GM18868 (cell line): ENCODE measurements around the gene SRRM1.

Source experiments
- ATAC-seq: cut with Tn5 transposase; IDR thresholded peaks from one replicate; pipeline ENCODE4 v1.9.1; 2021; ENCODE audit warnings: mild to moderate bottlenecking, moderate library complexity; ENCODE audit not compliant: unreplicated experiment

SRRM1 gene, protein sequence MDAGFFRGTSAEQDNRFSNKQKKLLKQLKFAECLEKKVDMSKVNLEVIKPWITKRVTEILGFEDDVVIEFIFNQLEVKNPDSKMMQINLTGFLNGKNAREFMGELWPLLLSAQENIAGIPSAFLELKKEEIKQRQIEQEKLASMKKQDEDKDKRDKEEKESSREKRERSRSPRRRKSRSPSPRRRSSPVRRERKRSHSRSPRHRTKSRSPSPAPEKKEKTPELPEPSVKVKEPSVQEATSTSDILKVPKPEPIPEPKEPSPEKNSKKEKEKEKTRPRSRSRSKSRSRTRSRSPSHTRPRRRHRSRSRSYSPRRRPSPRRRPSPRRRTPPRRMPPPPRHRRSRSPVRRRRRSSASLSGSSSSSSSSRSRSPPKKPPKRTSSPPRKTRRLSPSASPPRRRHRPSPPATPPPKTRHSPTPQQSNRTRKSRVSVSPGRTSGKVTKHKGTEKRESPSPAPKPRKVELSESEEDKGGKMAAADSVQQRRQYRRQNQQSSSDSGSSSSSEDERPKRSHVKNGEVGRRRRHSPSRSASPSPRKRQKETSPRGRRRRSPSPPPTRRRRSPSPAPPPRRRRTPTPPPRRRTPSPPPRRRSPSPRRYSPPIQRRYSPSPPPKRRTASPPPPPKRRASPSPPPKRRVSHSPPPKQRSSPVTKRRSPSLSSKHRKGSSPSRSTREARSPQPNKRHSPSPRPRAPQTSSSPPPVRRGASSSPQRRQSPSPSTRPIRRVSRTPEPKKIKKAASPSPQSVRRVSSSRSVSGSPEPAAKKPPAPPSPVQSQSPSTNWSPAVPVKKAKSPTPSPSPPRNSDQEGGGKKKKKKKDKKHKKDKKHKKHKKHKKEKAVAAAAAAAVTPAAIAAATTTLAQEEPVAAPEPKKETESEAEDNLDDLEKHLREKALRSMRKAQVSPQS

DNA sequence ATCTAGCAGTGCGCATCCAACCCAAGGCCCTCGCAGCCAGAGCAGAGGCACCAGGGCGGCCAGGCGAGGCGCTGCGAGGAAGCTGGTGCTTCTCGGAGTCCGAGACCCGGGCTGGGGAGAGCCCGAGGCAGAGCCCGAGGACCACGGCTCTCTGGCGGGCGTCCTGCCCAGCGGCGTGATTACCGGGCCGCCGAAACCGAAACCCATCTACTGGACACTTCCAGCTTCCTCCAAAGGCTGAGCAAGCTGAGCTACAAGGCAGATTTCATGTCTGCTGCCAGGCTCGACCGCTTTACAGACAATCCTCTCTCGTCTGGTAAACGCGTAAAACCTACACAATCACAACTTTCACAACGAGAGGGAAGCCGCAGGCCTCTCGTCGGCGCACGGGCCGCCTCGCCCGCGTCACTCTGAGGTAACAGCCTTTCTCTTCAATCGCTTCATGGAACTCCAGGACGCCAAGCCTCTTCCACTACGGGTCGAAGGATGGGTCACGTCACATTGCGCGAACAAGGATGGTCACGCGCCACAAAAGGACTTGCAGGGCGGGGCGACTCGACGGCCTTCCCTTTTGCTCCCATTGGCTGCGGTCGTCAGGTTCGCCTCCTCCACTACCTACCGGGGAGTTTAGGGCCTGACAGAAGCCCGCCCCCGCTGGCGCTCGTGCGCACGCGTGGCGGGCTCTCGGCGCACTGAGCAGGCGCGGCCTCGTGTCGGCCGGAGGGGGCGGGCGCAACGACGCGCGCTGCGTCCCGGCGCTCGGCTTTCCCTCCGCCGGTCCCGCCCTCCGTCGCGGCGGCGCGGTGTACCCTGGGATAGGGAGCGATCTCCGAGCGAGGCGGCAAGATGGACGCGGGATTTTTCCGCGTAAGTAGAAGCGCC lies at the start of gene SRRM1:
Gene SRRM1, plus strand, starts transcription at position 822 of the 882 bp plus-strand sequence. Its CDS starts 25 bp downstream, at position 847.
- peak; percentile 85 for ATAC-seq

DNA sequence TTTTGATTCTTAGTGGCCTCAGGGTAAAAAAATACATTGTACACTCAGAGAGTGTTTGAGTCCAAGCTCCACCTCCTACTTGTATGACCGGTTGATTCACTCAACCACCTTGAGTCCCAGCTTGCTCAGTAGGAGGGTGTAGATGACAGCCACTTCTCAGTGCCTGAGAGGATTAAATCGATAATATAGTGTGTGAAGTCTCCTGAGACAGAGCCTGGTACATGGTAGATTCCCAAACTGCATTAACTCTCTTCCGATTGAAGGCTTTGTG lies 48.8 kb upstream of the SRRM1 start:
- no peak for ATAC-seq

DNA sequence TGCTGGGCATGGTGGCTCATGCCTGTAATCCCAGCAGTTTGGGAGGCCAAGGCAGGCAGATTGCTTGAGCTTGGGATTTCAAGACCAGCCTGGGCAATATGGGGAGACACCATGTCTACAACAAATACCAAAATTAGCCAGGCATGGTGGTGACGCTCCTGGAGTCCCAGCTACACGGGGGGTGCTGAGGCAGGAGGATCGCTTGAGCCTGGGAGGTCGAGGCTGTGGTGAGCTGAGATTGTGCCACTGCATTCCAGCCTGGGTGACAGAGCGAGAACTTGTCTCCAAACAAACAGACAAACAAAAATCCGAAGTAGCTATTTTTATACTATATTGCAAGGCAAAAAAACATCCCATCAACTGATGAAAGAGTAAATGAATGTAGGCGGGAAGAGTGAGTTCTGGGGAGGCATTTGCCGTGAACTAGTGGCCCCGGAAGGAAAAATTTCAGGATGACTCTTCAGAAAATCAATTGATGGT lies 46.7 kb upstream of the SRRM1 start:
- no peak for ATAC-seq

DNA sequence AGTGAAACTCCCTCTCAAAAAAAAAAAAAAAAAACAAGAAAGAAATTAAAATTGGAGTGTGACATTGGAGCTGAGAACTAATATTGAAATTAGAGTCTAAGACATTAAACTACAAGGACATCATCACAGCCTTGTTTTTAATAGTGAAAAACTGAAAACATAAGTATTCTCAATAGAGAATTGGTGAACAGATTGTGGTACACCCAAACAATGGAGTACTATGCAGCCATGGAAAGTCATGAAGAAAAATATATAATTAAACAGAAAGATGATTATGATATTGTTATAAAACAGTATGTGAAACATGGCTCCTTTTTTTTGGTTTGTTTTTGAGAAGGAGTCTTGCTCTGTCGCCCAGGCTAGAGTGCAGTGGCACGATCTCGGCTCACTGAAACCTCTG lies 43.8 kb upstream of the SRRM1 start:
- no peak for ATAC-seq

DNA sequence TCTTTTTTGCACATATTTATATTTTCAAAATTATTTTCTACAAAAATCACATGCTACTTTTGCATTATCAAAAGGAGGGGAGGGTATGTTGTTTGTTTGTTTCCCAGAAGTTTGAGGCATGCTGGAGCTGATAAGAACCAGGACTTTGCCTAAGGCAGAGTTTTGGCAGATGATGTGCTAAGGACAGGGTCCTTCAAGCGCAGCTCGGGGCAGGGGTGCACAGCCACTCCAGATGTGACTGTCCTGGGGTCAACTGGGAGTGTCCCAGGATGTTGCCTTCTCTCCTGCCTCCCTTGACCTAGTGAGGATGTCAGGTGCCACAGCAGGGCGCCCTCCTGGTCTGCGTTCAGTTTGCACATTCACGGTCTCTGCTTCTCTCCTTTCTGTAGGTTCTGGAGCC lies 42.6 kb upstream of the SRRM1 start:
- ATAC-seq = no peak

DNA sequence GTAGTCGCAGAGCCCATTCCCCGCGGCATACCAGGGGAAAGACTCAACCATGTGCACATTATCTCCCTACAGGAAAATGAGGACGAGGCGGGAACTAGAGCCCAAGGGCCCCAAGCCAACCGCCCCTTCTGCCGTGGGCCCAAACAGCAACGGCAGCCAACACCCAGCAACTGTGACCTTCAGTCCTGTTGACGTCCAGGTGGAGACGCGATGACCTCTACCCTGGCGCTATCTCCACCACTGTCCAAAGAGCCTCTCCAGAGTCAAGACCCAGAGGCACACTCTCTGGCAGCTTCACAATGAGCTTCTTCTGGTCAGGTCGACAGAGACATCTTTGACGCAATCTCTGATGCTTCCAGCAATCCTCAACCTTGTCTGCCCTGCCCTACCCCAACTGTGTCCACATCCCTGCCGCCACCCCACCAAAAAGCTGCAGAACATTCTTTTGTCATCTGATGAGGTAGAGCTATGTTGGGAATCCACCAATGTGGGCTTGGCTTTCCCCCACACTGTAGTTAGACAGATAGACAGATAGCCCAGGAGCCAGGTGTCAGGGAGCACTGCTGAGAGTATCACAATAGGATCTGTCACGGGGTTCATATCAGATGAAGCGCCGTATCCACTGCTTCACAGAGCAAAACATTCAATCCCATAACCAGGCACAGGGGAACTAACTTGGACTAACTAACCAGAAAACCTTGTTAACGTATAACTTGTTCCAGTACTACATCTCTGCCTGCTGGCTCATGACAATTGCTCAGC lies 37.4 kb upstream of the SRRM1 start:
- ATAC-seq = no peak

DNA sequence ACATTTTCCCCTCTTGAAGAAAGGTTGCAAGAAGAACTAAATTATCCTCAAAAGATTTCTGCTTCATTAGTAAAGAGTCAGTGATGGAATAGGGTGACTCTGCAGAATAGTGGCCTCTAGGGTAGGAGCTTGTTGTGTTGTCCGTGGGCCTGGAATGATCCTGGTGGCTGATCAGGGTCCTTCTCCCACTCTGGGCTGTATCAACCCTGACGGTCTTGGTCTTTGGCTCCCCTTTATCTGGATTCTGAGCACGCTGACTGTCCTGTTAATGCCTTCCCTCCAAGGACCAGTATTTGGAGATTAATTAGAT lies 36.9 kb upstream of the SRRM1 start:
- no peak for ATAC-seq

DNA sequence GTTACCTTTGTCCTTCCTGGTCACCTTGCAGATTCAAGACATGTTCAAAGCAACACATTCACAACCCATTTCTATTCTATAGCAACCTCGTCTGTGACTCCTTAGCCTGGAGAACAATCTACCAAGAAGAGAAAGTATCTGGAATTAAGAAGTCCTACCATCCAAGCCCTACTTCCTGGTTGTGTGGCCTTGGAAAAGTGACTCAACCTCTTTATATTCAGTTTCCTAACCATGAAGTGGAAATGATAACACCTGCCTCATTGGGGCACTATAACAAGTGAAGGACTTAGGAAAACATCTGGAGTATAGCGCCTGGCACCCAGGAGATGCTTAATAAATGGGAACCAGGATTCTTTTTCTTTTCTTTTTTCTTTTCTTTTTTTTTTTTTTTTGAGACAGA lies 36.5 kb upstream of the SRRM1 start:
- no peak for ATAC-seq

DNA sequence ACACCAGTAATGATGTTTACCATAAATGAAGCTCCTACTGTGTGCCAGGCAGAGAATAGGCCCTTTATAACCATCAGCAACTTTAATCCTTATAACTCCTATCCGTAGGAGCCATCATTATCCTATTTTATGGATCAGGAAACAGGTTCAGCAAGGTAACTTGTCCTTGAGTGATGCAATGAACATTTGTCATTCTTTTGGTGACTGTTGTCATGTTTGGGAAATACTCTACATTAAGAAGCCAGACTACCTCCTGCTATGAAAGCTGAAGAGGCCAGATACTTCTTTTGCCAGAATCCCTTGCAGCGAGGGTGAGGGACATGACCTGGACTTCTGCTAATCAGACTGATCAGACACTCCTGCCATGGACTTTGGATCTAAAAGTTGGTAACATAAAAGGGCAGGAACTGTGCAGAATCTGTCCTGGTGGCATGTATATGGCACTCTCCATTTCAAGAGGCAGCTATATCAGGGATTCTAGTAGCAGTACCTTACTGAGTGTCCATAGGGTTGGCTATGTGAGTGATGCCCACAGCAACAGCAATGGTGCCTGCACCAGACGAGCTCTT lies 33.1 kb upstream of the SRRM1 start:
- ATAC-seq = no peak

DNA sequence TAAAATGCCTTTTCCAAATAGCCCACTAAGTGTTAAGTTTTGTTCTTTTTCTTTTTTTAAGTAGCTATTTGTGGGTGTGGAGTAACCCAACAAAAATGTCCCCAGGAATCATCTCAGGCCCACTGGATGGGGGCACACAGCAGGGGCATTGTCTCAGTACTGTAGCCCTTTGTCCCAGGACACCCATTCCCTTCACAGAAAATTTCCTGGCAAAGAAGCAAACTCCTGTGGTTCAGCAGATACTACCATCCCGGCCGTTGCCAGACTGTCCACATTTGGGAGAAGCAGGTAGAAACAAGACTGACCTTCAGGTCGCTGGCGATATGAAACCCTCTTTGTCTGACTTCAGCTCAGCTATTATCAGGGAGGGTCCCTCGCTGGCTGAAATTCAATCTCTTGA lies 23.7 kb upstream of the SRRM1 start:
- no peak for ATAC-seq

DNA sequence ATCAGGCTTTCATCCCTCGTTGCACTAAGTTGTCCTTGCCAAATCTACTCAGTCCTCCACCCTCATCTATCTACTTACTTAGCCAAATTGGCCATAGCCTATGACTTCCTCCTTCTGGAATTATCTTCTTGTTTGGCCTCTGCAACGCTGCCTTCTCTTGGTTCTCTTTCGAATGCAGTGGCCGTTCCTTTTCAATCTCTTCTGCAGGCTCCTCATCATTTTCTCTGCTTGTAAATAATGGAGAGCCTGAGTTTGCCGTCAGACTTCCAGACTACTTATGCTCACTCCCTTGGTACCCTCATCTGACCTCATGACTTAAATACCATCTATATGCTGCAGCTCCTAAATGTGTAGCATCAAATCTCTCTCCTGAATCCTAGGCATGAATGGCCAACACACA lies 22.4 kb upstream of the SRRM1 start:
- no peak for ATAC-seq

DNA sequence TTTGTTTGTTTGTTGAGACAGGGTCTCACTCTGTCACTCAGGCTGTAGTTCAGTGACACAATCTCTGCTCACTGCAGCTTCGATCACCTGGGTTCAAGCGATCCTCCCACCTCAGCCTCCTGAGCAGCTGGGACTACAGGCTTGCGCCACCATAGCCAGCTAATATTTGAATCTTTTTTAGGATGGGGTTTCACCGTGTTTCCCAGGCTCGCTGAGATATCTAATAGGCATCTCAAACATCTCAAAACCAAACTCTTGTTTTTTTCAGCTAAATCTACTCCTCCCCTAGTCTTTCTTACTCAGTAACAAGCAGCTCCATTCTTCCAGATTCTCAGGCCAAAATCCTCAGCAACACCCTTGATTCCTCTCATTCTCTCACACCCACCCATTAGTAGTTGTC lies 22.0 kb upstream of the SRRM1 start:
- no peak for ATAC-seq

DNA sequence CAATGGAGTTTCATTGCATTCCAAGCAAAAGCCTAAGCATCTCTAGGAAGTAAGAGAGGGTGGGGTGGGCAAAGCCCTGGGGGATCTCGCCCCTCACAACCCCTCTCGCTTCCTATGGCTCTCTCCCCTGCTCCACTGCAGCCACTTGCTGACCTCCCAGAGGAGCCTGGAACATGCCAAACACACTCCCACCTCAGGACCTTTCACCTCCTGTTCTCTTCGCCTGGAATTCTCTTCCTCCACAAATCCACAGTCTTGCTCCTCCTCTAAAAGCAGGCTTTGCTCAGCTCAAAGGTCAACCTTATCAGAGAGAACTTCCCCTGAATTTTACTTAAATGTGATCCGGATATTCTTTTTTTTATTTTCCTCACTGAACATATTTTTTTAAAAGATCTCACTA lies 20.9 kb upstream of the SRRM1 start:
- ATAC-seq = no peak

DNA sequence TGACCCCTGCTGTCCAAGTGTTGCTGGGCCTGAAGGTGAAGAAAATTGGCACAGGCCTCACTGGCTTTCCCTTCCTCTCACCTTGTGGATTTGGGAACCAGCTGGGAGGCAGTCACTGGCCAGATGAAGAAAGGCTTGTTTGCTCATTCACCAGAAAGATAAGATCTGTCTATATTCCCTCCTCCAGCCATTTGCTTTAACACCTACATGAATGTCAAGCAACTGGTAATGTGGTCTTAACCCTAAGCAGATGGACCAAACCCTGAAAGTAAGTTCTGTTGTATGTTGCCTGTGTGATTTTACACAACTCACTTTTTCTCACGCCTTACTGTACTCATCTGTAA lies 10.3 kb upstream of the SRRM1 start:
- no peak for ATAC-seq

DNA sequence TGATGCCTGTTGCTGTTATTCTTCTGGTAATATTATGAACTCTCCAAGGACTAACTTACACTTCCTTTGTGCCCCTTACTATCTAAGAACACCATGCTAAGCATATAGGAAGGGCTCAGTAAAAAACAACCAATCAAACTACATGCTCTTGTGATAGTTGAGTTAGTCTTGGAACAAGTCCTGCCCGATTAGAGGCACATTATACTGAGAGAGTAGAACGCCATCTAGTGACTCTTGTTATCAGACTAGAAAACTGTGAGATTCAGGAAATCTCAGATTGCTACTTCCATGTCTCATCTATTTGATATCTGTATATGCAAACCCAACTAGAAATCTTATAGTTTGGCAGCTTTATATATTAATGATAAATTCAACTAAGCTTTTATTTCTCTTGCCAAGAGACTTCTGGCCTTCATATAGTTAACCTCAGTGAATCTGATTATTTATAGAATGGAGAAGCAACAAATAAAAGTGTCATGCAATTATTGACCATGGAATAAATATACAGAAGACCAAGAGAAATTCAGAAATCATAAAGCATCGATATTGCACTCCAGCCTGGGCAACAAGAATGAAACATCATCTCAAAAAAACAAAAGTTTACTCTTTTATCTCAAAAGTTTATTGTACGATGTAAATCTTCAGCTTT lies 7.8 kb upstream of the SRRM1 start:
- ATAC-seq = no peak

DNA sequence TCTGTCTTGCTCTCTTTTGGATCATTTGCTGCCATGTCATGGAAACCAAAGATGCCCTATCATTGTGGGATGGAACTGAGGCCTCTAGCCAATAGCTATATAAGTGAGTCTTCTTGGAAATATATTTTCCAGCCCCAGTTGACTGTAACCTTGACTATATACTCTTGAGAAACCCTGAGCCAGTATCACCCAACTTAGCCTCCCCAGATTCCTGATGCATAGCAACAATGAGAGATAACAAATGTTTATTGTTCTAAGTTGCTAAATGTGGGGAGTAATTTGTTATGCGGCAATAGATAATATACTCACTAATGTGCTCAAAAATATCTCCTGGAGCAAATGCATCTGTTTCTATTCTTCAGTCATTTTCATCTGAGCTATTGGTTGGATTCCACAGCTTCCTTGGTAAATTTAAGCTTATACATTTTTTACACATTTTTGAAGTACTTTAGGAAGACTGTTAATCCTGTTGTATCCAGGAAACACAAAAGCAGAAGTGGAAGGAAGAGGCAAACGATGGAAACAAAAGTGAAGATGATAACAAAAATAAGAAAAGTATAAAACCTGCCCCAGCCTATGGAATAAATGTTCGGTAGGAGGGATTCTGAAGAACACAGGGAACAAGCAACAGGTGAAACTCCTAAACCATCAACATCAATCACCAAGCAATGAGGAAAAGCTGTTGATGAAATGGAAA lies 6.3 kb upstream of the SRRM1 start:
- no peak for ATAC-seq

DNA sequence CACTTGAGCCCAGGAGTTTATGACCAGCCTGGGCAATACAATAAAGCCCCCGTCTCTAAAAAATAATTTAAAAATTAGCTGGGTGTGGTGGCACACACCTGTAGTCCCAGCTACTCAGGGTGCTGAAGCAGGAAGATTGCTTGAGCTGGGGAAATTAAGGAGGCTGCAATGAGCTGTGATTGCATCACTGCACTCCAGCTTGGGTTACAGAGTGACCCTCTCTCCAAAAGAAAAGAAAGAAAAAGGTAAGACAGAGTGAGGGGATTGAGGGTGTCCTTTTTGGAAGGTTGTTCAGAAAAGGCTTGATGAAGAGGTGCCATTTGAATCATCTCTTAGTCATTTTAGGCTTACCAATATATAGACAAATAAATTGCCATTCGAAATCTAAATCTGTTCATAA lies 4.0 kb upstream of the SRRM1 start:
- ATAC-seq = no peak

DNA sequence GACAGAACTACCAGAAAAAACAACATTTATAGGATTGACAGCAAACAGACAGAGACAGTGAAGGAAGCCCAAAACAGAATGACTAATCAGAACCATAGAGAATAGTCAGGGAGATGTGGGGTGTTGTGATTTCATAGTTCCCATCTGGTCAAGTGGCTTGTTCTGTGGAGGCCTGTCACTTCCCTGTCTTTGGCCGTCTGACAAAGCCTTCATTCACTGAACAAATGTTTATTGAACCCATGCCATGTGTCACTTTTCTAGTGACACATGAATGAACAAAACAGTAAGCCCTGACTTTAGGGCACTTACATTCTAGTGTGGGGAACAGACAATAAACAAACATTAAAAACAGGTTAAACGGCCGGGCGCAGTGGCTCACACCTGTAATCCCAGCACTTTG lies 3.2 kb upstream of the SRRM1 start:
- no peak for ATAC-seq

DNA sequence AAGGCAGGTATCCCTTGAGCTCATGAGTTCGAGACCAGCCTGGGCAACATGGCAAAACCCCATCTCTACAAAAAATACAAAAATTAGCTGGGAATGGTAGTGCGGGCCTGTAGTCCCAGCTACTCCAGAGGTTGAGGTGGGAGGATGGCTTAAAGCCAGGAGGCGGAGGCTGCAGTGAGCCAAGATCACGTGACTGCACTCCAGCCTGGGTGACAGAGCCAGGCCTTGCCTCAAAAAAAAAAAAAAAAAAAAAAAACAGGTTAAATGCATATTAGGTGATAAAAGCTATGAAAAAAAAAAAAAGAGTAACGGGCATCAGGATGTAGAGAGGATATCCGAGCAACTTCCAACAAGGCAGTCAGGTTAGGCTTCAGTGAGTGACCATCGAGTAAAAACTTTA lies 2.8 kb upstream of the SRRM1 start:
- ATAC-seq = no peak
